ENCODE results near the gene MARVELD2.

The MARVELD2 gene

GRCh38 chr5:69493396-69494133, 78.6 kb downstream of the MARVELD2 start:
- DNase-seq = no peak

Measured in NCI-H1930 (cell line).